ENCODE results near the gene PARD3B. TPM values are rescaled to one million over a fixed set of nuclear protein-coding genes. Genes with fewer than 3 reads are reported as not detected.

Gene PARD3B
- total and polyA plus RNA-seq, 3 experiments from 2014 or later, result 0.11 to 0.26 TPM; not detected in 1

- CTCF ChIA-PET, result no interaction called here
- H3K36me3 Mint-ChIP-seq, result no peaks in the 10 kb centered on the region
- POLR2A ChIA-PET, result no interaction called here
Observed at GRCh38 chr2:205427112-205427511, 881.8 kb downstream of the PARD3B start.

GRCh38 chr2:205428811-205429210 lies 883.5 kb downstream of the PARD3B start:
- DNase-seq, result no peak
- H3K36me3 ChIP-seq (ENCODE audit: insufficient read depth, low read length), result no peaks in the 10 kb centered on the region
- no peaks in the 10 kb centered on the region for H3K27me3 ChIP-seq (ENCODE audit: insufficient read depth, low read length, poor library complexity, severe bottlenecking)
- H3K4me3 Mint-ChIP-seq, result no peak overlapping the region
- H3K9me3 Mint-ChIP-seq, result no peaks in the 10 kb centered on the region
- H3K27ac ChIP-seq (ENCODE audit: low read depth, low read length), result no peak overlapping the region
- H3K4me1 Mint-ChIP-seq, result no peaks in the 10 kb centered on the region
- H3K36me3 Mint-ChIP-seq, result no peaks in the 10 kb centered on the region
- no peaks in the 10 kb centered on the region for H3K4me1 ChIP-seq (ENCODE audit: insufficient read depth, low read length)
- H3K27me3 Mint-ChIP-seq, result no peaks in the 10 kb centered on the region
- no peaks in the 10 kb centered on the region for H3K9me3 ChIP-seq (ENCODE audit: low read length)
- CTCF ChIA-PET, result no interaction called here
- H3K27ac Mint-ChIP-seq, result no peak overlapping the region
- H3K4me3 ChIP-seq (ENCODE audit: low read length), result no peak overlapping the region
- POLR2A ChIA-PET, result no interaction called here

More at GRCh38 chr2:205427112-205427511, 881.8 kb downstream of the PARD3B start:
- H3K27ac ChIP-seq (ENCODE audit: low read depth, low read length), result no peak overlapping the region
- H3K9me3 ChIP-seq (ENCODE audit: low read length), result no peaks in the 10 kb centered on the region
- Mint-ChIP-seq H3K9me3 (peaks cover 0 to 2% (median 1%) of the 10 kb centered on the region in 5 donors), H3K27me3 (no peaks in the 10 kb centered on the region), H3K4me3 (no peak overlapping the region), H3K27ac (no peak overlapping the region), H3K4me1 (no peaks in the 10 kb centered on the region)
- no peaks in the 10 kb centered on the region for H3K27me3 ChIP-seq (ENCODE audit: insufficient read depth, low read length, poor library complexity, severe bottlenecking)
- H3K4me1 ChIP-seq (ENCODE audit: insufficient read depth, low read length), result no peaks in the 10 kb centered on the region
- no peak overlapping the region for H3K4me3 ChIP-seq (ENCODE audit: low read length)
- no peak for DNase-seq
- H3K36me3 ChIP-seq (ENCODE audit: insufficient read depth, low read length), result no peaks in the 10 kb centered on the region

GRCh38 chr2:205435970-205436369 lies 890.7 kb downstream of the PARD3B start:
- no peak for DNase-seq
- Mint-ChIP-seq H3K27me3 (no peaks in the 10 kb centered on the region), H3K4me3 (no peak overlapping the region), H3K9me3 (peaks cover 0 to 2% (median 0%) of the 10 kb centered on the region in 5 donors), H3K36me3 (no peaks in the 10 kb centered on the region), H3K4me1 (no peaks in the 10 kb centered on the region), H3K27ac (no peak overlapping the region)
- Histone ChIP-seq H3K9me3 (ENCODE audit: low read length) (no peaks in the 10 kb centered on the region), H3K4me1 (ENCODE audit: insufficient read depth, low read length) (no peaks in the 10 kb centered on the region), H3K27ac (ENCODE audit: low read depth, low read length) (no peak overlapping the region), H3K4me3 (ENCODE audit: low read length) (no peak overlapping the region), H3K36me3 (ENCODE audit: insufficient read depth, low read length) (no peaks in the 10 kb centered on the region), H3K27me3 (ENCODE audit: insufficient read depth, low read length, poor library complexity, severe bottlenecking) (no peaks in the 10 kb centered on the region)
- ChIA-PET CTCF (no interaction called here), POLR2A (no interaction called here)

GRCh38 chr2:205438241-205438640 lies 893.0 kb downstream of the PARD3B start:
- CTCF ChIA-PET, result no interaction called here
- Mint-ChIP-seq H3K36me3 (no peaks in the 10 kb centered on the region), H3K4me1 (no peaks in the 10 kb centered on the region), H3K27me3 (no peaks in the 10 kb centered on the region), H3K4me3 (no peak overlapping the region), H3K27ac (no peak overlapping the region), H3K9me3 (peaks cover 0 to 2% (median 0%) of the 10 kb centered on the region in 5 donors)
- no peaks in the 10 kb centered on the region for H3K27me3 ChIP-seq (ENCODE audit: insufficient read depth, low read length, poor library complexity, severe bottlenecking)
- POLR2A ChIA-PET, result no interaction called here
- no peak overlapping the region for H3K27ac ChIP-seq (ENCODE audit: low read depth, low read length)
- H3K4me1 ChIP-seq (ENCODE audit: insufficient read depth, low read length), result no peaks in the 10 kb centered on the region
- no peaks in the 10 kb centered on the region for H3K9me3 ChIP-seq (ENCODE audit: low read length)
- no peaks in the 10 kb centered on the region for H3K36me3 ChIP-seq (ENCODE audit: insufficient read depth, low read length)
- no peak for DNase-seq
- no peak overlapping the region for H3K4me3 ChIP-seq (ENCODE audit: low read length)

GRCh38 chr2:205439621-205440020 lies 894.3 kb downstream of the PARD3B start:
- no peak overlapping the region for H3K27ac Mint-ChIP-seq
- Histone ChIP-seq H3K27ac (ENCODE audit: low read depth, low read length) (no peak overlapping the region), H3K27me3 (ENCODE audit: insufficient read depth, low read length, poor library complexity, severe bottlenecking) (no peaks in the 10 kb centered on the region), H3K36me3 (ENCODE audit: insufficient read depth, low read length) (no peaks in the 10 kb centered on the region), H3K4me3 (ENCODE audit: low read length) (no peak overlapping the region), H3K9me3 (ENCODE audit: low read length) (no peaks in the 10 kb centered on the region), H3K4me1 (ENCODE audit: insufficient read depth, low read length) (no peaks in the 10 kb centered on the region)
- H3K9me3 Mint-ChIP-seq, result peaks cover 0 to 2% (median 1%) of the 10 kb centered on the region in 5 donors
- H3K36me3 Mint-ChIP-seq, result no peaks in the 10 kb centered on the region
- H3K4me3 Mint-ChIP-seq, result no peak overlapping the region
- no peaks in the 10 kb centered on the region for H3K4me1 Mint-ChIP-seq
- no peaks in the 10 kb centered on the region for H3K27me3 Mint-ChIP-seq
- ChIA-PET CTCF (no interaction called here), POLR2A (no interaction called here)
- DNase-seq, result no peak

GRCh38 chr2:205441524-205441923 lies 896.2 kb downstream of the PARD3B start:
- CTCF ChIA-PET, result no interaction called here

GRCh38 chr2:205448189-205448588 lies 902.9 kb downstream of the PARD3B start:
- H3K27ac Mint-ChIP-seq, result no peak overlapping the region
- Histone ChIP-seq H3K36me3 (ENCODE audit: insufficient read depth, low read length) (no peaks in the 10 kb centered on the region), H3K9me3 (ENCODE audit: low read length) (no peaks in the 10 kb centered on the region), H3K27ac (ENCODE audit: low read depth, low read length) (no peak overlapping the region), H3K4me3 (ENCODE audit: low read length) (no peak overlapping the region), H3K27me3 (ENCODE audit: insufficient read depth, low read length, poor library complexity, severe bottlenecking) (no peaks in the 10 kb centered on the region), H3K4me1 (ENCODE audit: insufficient read depth, low read length) (no peaks in the 10 kb centered on the region)
- no peak for DNase-seq
- H3K27me3 Mint-ChIP-seq, result no peaks in the 10 kb centered on the region
- POLR2A ChIA-PET, result no interaction called here
- CTCF ChIA-PET, result no interaction called here
- no peaks in the 10 kb centered on the region for H3K4me1 Mint-ChIP-seq
- peaks cover 0 to 1% (median 0%) of the 10 kb centered on the region in 3 donors for H3K36me3 Mint-ChIP-seq
- no peak overlapping the region for H3K4me3 Mint-ChIP-seq
- peaks cover 0 to 4% (median 0%) of the 10 kb centered on the region in 5 donors for H3K9me3 Mint-ChIP-seq

More at GRCh38 chr2:205441524-205441923, 896.2 kb downstream of the PARD3B start:
- H3K27ac Mint-ChIP-seq, result no peak overlapping the region
- Histone ChIP-seq H3K27ac (ENCODE audit: low read depth, low read length) (no peak overlapping the region), H3K27me3 (ENCODE audit: insufficient read depth, low read length, poor library complexity, severe bottlenecking) (no peaks in the 10 kb centered on the region), H3K9me3 (ENCODE audit: low read length) (no peaks in the 10 kb centered on the region), H3K36me3 (ENCODE audit: insufficient read depth, low read length) (no peaks in the 10 kb centered on the region), H3K4me3 (ENCODE audit: low read length) (no peak overlapping the region), H3K4me1 (ENCODE audit: insufficient read depth, low read length) (no peaks in the 10 kb centered on the region)
- H3K36me3 Mint-ChIP-seq, result no peaks in the 10 kb centered on the region
- H3K27me3 Mint-ChIP-seq, result no peaks in the 10 kb centered on the region
- no peak for DNase-seq
- H3K4me3 Mint-ChIP-seq, result no peak overlapping the region
- no peaks in the 10 kb centered on the region for H3K4me1 Mint-ChIP-seq
- peaks cover 0 to 4% (median 1%) of the 10 kb centered on the region in 5 donors for H3K9me3 Mint-ChIP-seq
- POLR2A ChIA-PET, result no interaction called here

GRCh38 chr2:205451901-205452512 lies 906.7 kb downstream of the PARD3B start:
- DNase-seq, result no peak
- H3K4me1 ChIP-seq (ENCODE audit: insufficient read depth, low read length), result no peaks in the 10 kb centered on the region
- H3K27ac ChIP-seq (ENCODE audit: low read depth, low read length), result no peak overlapping the region
- H3K27me3 ChIP-seq (ENCODE audit: insufficient read depth, low read length, poor library complexity, severe bottlenecking), result no peaks in the 10 kb centered on the region
- H3K27ac Mint-ChIP-seq, result no peak overlapping the region
- no peaks in the 10 kb centered on the region for H3K36me3 ChIP-seq (ENCODE audit: insufficient read depth, low read length)
- POLR2A ChIA-PET, result no interaction called here
- H3K4me3 ChIP-seq (ENCODE audit: low read length), result no peak overlapping the region
- no peaks in the 10 kb centered on the region for H3K9me3 ChIP-seq (ENCODE audit: low read length)
- no peaks in the 10 kb centered on the region for H3K4me1 Mint-ChIP-seq
- H3K36me3 Mint-ChIP-seq, result peaks cover 0 to 1% (median 0%) of the 10 kb centered on the region in 3 donors
- H3K4me3 Mint-ChIP-seq, result no peak overlapping the region
- CTCF ChIA-PET, result no interaction called here
- no peaks in the 10 kb centered on the region for H3K9me3 Mint-ChIP-seq
- no peaks in the 10 kb centered on the region for H3K27me3 Mint-ChIP-seq

Data from CD8-positive, alpha-beta memory T cell (primary cell).